ENCODE data around the gene ONECUT1.

The ONECUT1 gene

GRCh38 chr15:52709187-52709981, 80.8 kb downstream of the ONECUT1 start:
- no peak for TF ChIP-seq CTCF (IDR thresholded peaks at IDR 0.05)
- DNase-seq (ENCODE audit: low spot score) = no peak
- H3K27ac ChIP-seq = no peak overlapping the region
- no peak overlapping the region for H3K4me3 ChIP-seq

Measured in coronary artery (tissue), 2 donors.